OCI-M2 (cell line): Measurements from ENCODE around the gene ELANE.
"Not testable (repeated sequence)": the region's sequence is repeated elsewhere in the genome, so short reads cannot be mapped to it uniquely, and the experiment has no call there.

Experiments
- DNase-seq: peaks from one replicate; lab custom pipeline; 2025; ENCODE audit not compliant: unreplicated experiment; lab: John Stamatoyannopoulos, UW

ELANE gene

GRCh38 chr19:876780-877314 lies 24.7 kb downstream of the ELANE start:
- no peak for DNase-seq

GRCh38 chr19:877992-878660 lies 26.0 kb downstream of the ELANE start:
- not testable (repeated sequence) for DNase-seq

GRCh38 chr19:878751-879561 lies 26.9 kb downstream of the ELANE start:
- not testable (repeated sequence) for DNase-seq

- DNase-seq = no peak
Observed at GRCh38 chr19:879711-880438, 27.8 kb downstream of the ELANE start.

- no peak for DNase-seq
Observed at GRCh38 chr19:881385-882071, 29.4 kb downstream of the ELANE start.

GRCh38 chr19:882871-883497 lies 30.9 kb downstream of the ELANE start:
- no peak for DNase-seq

- no peak for DNase-seq
Observed at GRCh38 chr19:883661-884211, 31.6 kb downstream of the ELANE start.

- no peak for DNase-seq
Observed at GRCh38 chr19:884420-885211, 32.5 kb downstream of the ELANE start.

GRCh38 chr19:885536-886224 lies 33.6 kb downstream of the ELANE start:
- no peak for DNase-seq

- DNase-seq = no peak
Observed at GRCh38 chr19:887072-887471, 35.0 kb downstream of the ELANE start.

GRCh38 chr19:887599-887998 lies 35.5 kb downstream of the ELANE start:
- no peak for DNase-seq

- DNase-seq = no peak
Observed at GRCh38 chr19:888581-889385, 36.7 kb downstream of the ELANE start.

- DNase-seq = no peak
Observed at GRCh38 chr19:889662-890295, 37.7 kb downstream of the ELANE start.

- no peak for DNase-seq
Observed at GRCh38 chr19:890831-891230, 38.7 kb downstream of the ELANE start.

- DNase-seq = not testable (repeated sequence)
Observed at GRCh38 chr19:891421-892200, 39.5 kb downstream of the ELANE start.

- DNase-seq = no peak
Observed at GRCh38 chr19:892243-892893, 40.3 kb downstream of the ELANE start.
